Choroid plexus epithelial cell (primary cell): Measurements from ENCODE around the gene PRMT5.
A peak's percentile ranks its signal among the peaks of the same experiment; 100 is the strongest.
"Not testable (repeated sequence)": the region's sequence is repeated elsewhere in the genome, so short reads cannot be mapped to it uniquely, and the experiment has no call there.

Source experiments
- DNase-seq: peaks from one replicate; pipeline ENCODE4 v3.0.0-alpha.2; 2010; ENCODE audit warnings: low read depth
- H3K4me3 ChIP-seq: 2 replicates; pipeline ENCODE4 v1.5.1; 2011; ENCODE audit warnings: low read depth, mild to moderate bottlenecking, control low read depth, low read length, moderate library complexity
- CTCF ChIP-seq: conservative IDR thresholded peaks from 2 replicates; pipeline ENCODE4 v1.5.1; 2011; ENCODE audit warnings: low read depth, mild to moderate bottlenecking, control low read depth, inconsistent platforms, low read length, moderate library complexity

PRMT5 gene

GRCh38 chr14:22955702-22956569 is 26.8 kb upstream of the PRMT5 start:
- no peak for DNase-seq
- no peak for TF ChIP-seq CTCF
- peak overlapping the region; percentile 76 for H3K4me3 ChIP-seq

DNA sequence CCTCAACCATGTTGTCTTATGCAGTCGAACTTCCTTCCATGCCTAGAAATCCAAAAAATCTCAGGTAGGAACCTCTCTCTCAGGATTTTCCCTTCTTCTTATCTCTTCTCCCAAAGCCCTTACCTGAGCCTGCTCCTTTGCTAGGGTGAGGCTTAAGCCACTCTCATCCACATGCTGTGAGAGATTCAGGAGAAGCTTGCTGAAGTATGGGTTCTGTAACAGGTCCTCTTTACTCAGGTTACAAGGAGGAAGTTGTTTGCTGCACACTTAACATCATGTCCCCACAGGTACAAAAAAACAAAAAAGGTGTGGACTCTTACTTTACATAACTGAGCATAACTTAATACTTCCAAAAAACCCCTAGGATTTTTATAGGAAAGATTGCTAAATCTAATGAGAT is 23.2 kb upstream of the PRMT5 start:
- DNase-seq: no peak
- no peak for TF ChIP-seq CTCF

GRCh38 chr14:22951795-22952194 is 22.6 kb upstream of the PRMT5 start:
- DNase-seq, H3K4me3 ChIP-seq: not testable (repeated sequence)

More for the DNA sequence above, 23.2 kb upstream of the PRMT5 start:
- H3K4me3 ChIP-seq: no peak overlapping the region

DNA sequence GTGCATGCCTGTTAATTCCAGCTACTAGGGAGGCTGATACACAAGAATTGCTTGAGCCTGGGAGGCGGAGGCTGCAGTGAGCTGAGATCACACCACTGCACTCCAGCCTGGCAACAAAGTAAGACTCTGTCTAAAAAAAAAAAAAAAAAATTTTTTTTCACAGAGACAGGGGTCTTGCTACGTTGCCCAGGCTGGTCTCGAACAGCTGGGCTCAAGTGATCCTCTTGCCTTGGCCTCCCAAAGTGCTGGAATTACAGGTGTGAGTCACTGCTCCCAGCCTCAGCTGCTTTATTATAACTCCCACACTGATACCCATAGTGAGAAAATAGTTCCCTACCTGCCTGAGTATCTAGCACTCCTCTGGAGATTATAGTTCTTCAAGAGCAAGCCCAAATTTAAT is 16.5 kb upstream of the PRMT5 start:
- no peak for TF ChIP-seq CTCF
- no peak overlapping the region for H3K4me3 ChIP-seq

DNA sequence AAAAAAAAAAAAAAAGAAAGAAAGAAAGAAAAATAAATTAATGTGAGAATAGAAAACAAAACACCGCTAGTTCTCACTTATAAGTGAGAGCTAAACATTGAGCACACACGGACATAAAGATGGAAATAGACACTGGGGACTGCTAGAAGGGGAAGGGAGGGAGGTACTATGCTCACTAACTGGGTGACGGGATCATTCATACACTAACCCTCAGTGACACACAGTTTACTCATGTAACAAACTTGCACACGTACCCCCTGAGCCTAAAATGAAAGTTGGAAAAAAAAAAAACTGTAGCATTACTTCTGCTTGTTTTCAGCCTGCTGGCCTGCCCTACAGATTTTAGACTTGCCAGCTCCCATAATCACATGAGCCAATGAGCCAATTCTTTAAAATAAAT is 10.5 kb upstream of the PRMT5 start:
- DNase-seq: peak; percentile 28
- no peak overlapping the region for H3K4me3 ChIP-seq
- TF ChIP-seq CTCF: no peak

More for the DNA sequence above, 16.5 kb upstream of the PRMT5 start:
- DNase-seq: no peak

- DNase-seq: no peak
- H3K4me3 ChIP-seq: no peak overlapping the region
- no peak for TF ChIP-seq CTCF
Measured at GRCh38 chr14:22935156-22935555, 6.0 kb upstream of the PRMT5 start.

DNA sequence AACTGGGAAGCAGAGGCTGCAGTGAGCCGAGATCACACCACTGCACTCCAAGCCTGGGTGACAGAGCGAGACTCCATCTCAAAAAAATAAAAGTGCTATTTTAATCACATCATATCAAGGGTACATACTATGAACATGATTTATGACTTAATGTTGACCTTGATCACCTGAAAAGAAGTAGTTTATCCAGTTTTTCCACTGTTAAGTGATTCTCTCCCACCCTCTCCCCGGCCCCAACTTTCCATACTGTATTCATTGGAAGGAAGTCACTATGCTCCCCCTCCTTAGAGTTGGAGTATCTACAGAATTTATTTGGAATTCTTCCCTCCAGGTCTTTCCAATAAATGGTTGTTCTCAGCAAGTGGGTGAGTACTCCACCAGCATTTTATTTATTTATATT is 3.0 kb upstream of the PRMT5 start:
- no peak overlapping the region for H3K4me3 ChIP-seq
- no peak for TF ChIP-seq CTCF

More for the DNA sequence above, 3.0 kb upstream of the PRMT5 start:
- no peak for DNase-seq
